Activated CD8-positive, alpha-beta memory T cell treated with anti-CD3 and anti-CD28 coated beads for 36 hours (primary cell): ENCODE data around the gene PCCB. TPM values are rescaled to one million over a fixed set of nuclear protein-coding genes. Genes with fewer than 3 reads are reported as not detected.
"Not testable (repeated sequence)": the region's sequence is repeated elsewhere in the genome, so short reads cannot be mapped to it uniquely, and the experiment has no call there.

ENCODE experiments used
- CTCF ChIA-PET: fragments of 350-600 bp; sonication (Branson Sonifier 250); formaldehyde crosslinking; loops from one replicate; lab custom pipeline; 2021; ENCODE audit warnings: antibody characterized with exemption; lab: Charles Lee
- POLR2A ChIA-PET: fragments of 350-600 bp; sonication (Branson Sonifier 250); formaldehyde crosslinking; loops from one replicate; lab custom pipeline; 2021; ENCODE audit warnings: antibody characterized with exemption; lab: Charles Lee
- total RNA-seq, 2 experiments: library from RNA; stranded (reverse); gene quantifications; one replicate each; pipeline ENCODE4 v1.2.3, GENCODE V29; 2021

PCCB gene
- total RNA-seq, 2 experiments from 2014 or later = 50.0 to 51.2 TPM

DNA sequence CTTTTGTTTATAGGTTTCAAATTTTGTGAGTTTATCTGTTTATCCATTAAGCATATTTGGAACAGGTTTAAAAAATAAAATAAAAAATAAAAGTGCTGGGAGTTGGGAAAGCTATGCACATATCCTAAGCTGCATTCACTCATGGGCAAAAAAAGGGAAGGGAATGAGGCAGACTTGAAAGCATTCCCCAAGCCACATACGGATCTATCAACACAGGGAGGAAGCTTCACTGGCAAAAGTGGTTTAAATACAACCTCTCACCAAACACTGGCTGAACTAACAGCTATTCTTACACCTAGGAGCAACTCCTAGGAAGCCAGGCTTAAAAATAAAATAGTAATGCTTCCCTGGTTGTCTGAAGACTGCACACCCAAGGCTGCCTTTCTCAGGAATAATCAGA, 101.2 kb downstream of the PCCB start:
- POLR2A ChIA-PET = no interaction called here
- CTCF ChIA-PET = interaction anchor here (1.0 to 1.2 kb wide), 2 partner anchors 23 to 40 kb away, joined by 3 read pairs; no protein-coding TSS in a partner anchor

DNA sequence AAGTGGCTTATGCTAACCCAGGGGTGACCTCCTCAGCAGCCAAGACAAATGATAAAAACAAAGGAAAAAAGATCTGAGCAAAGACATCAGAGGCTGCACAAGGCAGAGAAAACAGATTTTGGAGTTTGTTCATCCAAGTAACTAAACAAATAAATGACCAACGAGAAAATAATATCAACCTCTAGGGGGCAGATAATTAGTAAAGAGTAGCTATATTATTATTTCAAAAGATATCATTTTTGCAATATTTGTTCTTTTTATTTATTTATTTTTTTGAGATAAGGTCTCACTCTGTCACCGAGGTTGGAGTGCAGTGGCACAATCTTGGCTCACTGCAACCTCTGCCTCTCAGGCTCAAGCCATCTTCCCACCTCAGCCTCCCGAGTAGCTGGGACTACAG, 101.8 kb downstream of the PCCB start:
- ChIA-PET POLR2A (no interaction called here), CTCF (interaction anchor here (1.0 kb wide), 1 partner anchor 39 kb away, joined by 3 read pairs; no protein-coding TSS in a partner anchor)

DNA sequence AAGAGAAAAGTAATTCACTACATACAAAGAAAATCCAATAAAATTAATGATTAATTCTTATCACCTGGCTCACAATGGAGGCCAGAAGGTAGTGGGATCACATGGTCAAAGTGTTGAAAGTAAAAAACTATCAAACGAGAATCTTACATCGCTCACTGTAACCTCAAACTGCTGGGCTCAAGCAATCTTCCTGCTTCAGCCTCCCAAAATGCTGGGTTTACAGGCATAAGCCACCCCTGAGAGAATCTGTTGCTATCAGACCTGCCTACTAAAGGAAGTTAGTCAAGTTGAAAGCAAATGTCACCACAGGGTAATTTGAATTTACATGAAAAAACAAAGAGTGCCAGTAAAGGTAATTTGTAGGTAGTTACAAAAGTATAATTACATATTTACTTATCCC, 103.3 kb downstream of the PCCB start:
- ChIA-PET CTCF (no interaction called here), POLR2A (no interaction called here)

DNA sequence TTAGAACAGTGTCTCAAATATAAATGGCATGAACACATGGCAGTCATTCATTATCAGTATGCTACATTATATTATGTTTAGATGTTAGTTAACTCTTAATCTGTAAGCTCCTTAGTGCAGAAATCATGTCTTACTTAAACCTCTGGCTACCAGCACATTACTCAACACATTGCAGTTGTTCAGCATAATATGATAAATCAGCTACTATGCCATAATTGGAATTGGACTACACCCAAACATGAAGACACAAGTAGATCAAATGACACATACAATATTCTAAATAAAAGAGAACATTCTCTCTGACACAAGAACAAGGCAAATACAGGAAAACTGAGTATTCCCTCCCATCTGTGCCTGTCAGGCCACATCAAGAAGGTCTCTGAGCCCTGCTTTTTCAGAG, 116.1 kb downstream of the PCCB start:
- POLR2A ChIA-PET = no interaction called here
- CTCF ChIA-PET = no interaction called here

DNA sequence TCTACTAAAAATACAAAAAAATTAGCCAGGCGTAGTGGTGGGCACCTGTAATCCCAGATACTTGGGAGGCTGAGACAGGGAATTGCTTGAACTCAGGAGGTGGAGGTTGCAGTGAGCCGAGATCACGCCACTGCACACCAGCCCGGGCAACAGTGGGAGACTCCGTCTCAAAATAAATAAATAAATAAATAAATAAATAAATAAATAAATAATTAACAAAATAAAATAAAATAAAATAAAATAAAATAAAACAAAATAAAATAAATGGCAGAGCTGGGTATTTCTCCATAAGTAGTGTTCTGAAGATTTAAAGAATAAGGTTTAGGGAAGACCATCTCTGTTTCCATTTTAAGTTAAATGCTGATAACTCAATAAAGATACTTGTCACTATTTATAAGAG, 125.7 kb downstream of the PCCB start:
- CTCF ChIA-PET, POLR2A ChIA-PET: not testable (repeated sequence)

DNA sequence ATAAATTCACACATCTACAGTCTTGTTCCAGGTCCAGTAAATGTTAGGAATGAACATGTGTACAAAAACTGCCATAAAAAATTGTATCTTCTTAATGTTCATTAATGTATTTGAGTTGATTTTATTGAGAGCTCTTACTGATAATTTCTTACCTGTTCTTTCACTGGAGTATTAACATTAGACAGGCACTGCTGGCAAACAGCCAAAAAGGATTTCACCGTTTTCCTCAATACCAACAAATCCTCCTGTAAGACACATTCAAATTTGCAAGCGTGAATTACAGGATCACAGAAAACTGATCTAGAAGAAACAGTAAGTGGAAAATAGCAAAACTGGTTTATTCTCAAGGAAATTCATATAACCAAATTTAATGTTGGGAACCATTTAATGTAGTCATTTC, 127.4 kb downstream of the PCCB start:
- CTCF ChIA-PET = no interaction called here
- POLR2A ChIA-PET = no interaction called here

DNA sequence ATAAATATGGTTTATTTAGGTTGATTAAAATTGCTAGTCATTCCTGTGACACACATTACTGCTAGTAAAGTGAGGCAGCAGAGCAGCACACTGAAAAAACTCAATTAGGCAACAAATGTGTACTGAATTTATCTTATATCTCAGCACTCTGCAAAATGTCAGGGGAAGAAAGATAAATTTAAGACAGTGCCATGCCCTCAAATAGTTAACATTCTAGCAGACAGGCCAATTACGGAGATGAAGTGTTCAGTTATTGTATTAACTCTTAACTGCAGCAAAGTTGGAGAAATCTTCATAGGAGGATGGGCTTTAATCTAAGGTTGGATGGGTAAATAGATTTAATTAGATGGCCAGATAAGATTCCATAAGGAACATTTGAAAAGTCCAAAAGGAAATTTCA, 127.9 kb downstream of the PCCB start:
- POLR2A ChIA-PET = interaction anchor here (0.5 kb wide), 1 partner anchor 173 kb away, joined by 3 read pairs; no protein-coding TSS in a partner anchor
- CTCF ChIA-PET = no interaction called here

Other genes with a start within 250 kb of the PCCB start
- 10 to 100 TPM; 36.4 to 38.5 TPM for gene MSL2, start 54.0 kb upstream of the PCCB start, total RNA-seq